HG03135 (cell line): Measurements from ENCODE around the gene NDUFB11.
"Not testable (repeated sequence)": the region's sequence is repeated elsewhere in the genome, so short reads cannot be mapped to it uniquely, and the experiment has no call there.

ENCODE experiments used
- ATAC-seq: cut with Tn5 transposase; IDR thresholded peaks from one replicate; pipeline ENCODE4 v1.9.1; 2021; ENCODE audit warnings: mild to moderate bottlenecking, moderate library complexity; ENCODE audit not compliant: unreplicated experiment

Gene NDUFB11

DNA sequence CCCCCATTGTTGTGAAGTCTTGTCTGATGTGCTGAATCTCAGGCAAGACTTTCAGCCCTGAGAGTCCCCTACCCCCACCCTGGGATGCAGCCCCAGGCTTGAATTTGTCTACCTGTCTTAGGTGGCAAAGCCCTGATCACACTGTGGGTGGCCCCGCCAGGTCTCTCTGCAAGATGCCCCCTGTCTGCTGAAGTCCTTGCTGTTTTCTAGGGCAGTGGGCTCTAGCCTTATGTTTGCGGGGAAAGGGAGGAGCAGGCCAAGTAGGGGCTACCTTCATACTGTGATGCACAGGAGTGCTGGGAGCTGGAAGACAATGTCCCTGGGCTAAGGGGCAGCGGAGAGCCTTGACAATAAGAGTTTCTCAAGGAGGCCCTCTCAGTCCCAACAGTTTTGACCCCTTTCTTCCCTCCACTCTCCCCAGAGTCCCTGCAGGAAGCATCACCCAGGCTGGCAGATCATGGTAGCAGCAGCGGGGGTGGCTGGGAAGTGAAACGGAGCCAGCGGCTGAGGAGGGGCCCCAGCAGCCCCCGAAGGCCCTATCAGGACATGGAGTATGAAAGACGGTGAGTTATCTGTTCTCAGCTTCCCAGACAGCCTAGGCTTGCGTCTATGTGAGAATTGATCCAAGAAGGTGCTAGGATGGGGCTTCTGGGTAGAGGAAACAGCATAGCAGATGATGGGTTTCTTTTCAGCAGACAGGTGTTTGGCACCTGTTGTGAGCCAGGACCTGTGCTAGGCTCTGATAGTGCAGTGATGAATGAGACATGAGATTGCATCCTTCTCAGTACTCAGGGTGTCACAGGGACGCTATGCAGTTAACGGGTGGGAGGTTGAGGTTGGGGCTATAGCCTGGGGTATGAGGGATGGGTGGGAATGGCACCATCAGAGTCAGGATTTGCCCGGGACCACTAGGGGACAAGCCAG, 2.7 kb upstream of the NDUFB11 start:
- ATAC-seq = no peak

DNA sequence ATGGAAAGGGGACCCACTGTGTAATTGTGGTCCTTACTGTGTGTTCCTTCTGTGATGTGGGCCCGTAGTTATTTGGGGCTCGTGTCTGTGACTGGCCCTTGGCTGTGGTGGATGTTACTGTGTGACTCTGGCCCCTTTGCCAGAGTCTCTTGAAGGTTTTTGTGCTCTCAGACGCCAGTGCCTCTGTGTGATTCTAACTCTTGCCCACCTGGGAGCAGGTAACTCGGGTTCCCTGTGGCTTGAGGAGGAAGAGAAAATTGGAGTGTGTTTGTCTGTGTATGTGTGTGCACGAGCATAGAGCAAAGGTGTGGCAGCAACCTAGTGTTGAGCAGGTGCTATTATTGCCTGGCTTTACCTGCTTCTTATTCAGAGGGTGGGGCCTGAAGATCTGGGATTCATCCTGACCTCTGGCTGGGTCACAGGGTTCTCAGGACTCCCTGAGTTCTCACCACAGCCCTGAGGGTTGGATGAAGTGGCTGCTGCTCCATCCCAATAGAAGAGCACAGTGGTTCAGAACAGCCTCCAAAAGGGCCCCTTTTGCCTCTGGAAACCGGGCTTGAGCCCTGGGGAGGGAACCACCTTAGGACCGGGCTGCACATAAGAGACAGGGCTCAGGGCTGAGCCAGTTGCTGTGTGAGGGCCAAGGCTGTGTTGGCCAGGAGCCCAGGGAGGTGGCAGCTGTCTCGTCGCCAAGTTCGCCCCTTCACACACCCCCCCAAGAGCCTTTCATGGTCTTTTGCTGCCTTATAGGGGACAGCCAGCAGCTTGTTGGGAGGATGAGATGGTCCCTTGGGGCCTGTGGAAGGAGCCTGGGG, 1.8 kb upstream of the NDUFB11 start:
- no peak for ATAC-seq

DNA sequence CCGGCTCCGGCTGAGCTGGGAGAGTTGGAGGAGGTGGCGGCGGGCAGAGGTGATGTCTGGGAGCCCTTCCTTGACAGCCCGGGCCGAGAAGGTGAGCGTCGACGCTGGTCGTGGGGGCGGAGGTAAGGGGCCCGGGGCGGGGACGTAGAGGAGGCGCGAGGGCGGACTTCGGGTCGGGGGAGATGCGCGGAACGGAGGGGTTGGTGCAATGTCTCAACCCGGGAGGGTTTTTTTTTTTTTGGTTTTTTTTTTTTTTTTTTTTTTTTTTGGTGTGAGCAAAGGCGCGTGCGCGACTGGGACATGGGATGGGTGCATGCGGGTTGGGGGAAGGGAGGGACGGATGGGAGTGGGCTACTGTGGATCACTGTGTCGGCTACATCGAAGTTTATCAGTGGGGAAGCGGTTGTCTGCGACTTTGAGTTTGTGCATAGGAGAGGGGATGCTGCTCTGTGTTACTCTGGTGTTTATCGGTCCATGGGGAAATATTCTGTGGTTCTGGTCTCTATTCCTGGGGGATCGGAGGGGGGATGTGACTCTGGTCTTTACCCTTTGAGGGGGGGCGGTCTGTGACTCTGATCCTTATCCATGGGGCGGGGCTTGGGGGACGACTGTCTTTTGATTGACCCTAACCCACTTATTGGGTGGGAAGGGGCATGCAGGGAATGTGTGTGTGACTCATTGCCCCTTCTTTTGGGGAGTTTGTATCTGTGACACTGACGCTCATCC, 1.1 kb upstream of the NDUFB11 start:
- ATAC-seq = peak; percentile 16

DNA sequence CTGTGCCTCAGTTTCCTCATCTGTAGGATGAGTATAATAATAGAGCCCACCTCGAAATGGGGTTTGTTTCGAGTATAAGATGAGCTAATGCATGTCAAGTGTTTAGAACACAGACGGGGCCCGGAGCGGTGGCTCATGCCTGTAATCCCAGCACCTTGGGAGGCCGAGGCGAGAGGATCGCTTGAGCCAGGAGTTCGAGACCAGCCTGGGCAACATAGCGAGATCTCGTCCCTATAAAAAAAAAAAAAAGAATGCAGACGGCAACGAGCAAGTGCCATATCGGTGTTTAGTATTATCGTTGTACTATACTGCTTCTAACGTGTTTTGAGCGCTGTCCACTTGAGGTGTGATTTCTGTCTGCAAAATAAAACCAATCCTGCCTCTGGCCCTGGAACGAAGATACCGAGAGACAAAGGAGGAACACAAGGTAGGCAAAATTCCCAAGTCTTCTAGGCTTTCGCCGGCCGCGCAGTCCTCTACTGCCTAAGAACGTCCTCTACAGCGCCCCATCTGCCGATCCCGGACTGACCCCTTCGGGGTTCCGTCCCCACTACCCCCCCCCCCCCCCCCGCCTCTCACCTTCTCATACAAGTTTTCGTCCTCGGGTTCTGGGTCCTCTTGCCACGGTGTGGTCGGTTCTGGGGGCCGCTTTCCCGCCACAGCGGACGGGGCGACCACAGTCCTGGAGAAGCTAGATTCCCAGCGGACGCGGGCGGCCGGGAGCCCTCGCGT, 442 bp downstream of the NDUFB11 start:
- no peak for ATAC-seq

DNA sequence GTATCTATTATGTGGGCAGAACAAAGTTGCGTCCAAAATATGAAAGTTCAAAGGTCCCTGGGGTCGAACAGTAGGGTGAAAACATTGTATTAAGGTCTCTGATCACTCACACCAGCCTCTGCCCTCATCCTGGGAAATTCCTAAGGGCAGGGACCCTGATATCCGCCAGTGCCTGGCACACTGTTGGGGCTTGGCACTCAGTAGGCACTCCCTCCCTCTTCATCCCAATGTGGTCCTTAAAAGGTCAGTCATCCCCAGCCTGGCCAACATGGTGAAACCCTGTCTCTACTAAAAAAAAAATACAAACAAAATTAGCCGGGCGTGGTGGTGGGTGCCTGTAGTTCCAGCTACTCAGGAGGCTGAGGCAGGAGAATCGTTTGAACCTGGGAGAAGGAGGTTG, 6.3 kb downstream of the NDUFB11 start:
- no peak for ATAC-seq

DNA sequence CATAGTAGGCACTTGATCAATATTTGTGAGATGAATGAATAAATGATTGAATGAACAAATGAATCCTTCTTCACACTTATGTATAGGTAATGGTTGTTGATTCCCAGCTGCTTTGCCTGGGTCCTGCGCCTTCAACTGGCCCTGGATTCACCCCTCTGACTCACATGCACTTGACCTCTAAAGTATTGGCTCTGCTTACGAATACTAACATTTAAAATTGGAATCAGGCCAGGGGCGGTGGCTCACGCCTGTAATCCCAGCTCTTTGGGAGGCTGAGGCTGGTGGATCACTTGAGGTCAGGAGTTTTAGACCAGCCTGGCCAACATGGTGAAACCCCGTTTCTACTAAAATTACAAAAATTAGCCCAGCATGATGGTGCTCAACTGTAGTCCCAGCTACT, 8.9 kb downstream of the NDUFB11 start:
- not testable (repeated sequence) for ATAC-seq

DNA sequence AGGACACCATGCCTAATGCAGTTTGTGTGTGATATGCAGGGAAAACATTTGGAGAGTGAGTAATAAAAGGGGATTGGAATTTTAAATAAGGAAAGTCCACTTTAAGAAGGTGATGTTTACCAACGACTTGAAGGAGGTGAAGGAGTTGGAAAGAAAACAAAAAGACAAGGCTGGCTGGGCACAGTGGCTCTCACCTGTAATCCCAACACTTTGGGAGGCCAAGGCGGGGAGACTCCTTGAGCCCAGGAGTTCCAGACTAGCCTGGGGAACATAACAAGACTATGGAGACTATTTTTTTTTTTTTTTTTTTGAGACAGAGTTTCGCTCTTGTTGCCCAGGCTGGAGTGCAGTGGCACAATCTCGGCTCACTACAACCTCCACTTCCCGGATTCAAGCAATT, 11.0 kb downstream of the NDUFB11 start:
- no peak for ATAC-seq

DNA sequence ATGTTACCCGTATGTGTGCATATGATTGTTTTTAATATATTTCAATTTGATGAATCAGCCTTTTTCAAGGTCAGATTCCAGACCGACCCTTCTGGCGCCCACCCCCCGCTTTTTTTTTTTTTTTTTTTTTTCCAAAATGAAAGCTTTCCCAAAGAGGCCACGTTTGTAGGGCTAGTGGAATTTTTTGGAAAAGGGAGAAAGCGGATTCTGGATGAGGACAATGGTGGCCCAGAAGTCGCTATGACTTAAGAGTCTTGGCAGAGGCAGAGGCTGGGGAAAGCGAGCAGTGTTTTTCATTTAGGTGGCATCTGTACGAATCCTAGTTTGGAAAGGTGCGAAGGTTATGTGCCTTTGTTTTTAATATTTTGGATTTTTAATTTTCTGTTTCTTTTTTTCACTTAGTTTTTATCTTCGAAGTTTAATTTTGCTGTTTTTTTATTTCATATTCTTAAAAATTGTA, 14.6 kb downstream of the NDUFB11 start:
- no peak for ATAC-seq

DNA sequence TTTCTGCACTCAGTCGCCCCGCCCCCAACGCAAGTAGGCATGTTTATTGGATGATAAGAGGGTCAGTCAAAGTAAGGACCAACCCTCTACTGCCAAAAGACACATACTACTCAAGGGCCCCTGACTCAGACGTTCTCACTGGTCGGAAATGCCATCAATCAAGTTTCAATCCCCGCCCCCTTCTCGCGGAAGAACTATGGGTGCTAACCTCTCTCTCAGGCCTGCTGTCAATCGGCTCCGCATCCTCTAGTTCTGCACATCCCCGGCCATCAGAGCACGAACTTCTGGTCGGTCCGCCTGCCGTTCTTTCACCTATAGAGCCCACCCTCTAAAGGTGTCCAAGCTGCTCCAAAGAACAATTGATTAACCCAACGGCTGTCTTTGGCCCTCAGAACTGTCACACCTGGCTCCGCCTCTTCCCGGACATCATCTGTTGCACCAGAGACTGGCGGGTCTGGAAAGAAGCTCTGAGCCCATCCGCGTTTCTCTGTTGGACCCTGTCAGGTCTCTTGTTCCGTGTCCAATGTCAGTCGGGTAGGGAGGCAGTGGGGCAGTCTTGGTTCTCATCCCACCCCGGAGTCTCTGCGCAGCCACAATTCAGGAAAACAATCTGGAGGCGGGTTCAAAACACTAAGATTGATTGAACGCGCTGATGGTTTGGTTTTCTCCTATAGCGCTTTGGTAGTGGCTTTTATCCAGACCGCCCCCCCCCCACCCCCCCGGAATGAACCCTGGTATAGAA, 15.2 kb downstream of the NDUFB11 start:
- ATAC-seq = peak; percentile 98

DNA sequence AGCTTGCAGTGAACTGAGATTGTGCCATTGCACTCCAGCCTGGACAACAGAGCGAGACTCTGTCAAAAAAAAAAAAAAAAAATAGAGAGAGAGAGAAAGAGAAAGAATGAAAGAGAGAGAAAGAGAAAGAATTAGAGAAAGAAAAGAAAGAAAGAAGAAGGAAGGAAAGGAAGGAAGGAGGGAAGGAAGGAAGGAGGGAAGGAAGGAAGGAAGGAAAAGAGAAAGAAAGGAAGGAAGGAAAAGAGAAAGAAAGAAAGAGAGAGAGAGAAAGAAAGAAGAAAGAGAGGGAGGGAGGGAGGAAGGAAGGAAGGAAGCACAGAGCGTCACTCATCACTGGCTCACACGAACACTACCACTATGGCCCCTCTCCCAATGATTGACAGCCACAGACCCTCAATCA, 20.0 kb downstream of the NDUFB11 start:
- not testable (repeated sequence) for ATAC-seq

DNA sequence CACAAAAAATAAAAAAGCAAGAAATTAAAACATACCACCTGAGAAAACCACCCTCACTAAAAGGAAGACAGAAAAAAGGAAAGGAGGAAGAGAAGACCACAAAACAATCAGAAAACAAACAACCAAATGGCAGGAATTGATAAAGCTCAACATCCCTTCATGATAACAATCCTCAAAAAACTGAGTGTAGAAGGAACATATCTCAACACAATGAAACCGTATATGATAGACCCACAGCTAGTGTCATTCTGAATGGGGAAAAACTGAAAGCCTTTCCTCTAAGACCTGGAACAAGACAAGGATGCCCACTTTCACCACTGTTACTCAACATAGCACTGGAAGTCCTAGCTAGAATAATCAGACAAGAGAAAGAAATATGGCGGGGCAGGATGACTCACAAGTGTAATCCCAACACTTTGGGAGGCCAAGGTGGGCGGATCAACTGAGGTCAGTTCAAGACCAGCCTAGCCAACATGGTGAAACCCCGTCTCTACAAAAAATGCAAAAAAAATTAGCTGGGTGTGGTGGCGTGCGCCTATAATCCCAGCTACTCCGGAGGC, 27.9 kb downstream of the NDUFB11 start:
- ATAC-seq = not testable (repeated sequence)

DNA sequence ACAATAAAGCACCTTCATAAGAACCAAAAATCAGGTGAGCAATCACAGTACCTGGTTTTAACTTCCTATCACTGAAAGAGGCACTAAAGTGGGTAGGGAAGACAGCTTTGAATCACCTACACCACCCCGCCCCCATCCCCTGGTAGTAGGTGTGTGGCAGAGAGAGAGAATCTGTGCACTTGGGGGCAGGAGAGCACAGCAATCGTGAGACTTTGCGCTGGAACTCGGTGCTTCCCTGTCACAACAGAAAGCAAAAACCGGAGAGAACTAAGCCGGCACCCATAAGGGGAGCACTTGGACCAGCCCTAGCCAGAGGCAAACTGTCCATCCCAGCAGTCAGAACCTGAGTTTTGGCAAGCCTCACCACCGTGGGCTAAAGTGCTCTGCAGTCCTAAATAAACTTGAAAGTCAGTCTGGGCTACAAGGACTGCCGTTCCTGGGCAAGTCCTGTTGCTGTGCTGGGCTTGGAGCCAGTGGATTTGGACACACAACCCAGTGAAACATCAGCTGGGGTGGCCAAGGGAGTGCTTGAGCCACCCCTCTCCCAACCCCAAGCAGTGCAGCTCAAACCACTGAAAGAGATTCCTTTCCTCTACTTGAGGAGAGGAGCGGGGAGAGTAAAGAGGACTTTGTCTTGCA, 32.1 kb downstream of the NDUFB11 start:
- no peak for ATAC-seq

DNA sequence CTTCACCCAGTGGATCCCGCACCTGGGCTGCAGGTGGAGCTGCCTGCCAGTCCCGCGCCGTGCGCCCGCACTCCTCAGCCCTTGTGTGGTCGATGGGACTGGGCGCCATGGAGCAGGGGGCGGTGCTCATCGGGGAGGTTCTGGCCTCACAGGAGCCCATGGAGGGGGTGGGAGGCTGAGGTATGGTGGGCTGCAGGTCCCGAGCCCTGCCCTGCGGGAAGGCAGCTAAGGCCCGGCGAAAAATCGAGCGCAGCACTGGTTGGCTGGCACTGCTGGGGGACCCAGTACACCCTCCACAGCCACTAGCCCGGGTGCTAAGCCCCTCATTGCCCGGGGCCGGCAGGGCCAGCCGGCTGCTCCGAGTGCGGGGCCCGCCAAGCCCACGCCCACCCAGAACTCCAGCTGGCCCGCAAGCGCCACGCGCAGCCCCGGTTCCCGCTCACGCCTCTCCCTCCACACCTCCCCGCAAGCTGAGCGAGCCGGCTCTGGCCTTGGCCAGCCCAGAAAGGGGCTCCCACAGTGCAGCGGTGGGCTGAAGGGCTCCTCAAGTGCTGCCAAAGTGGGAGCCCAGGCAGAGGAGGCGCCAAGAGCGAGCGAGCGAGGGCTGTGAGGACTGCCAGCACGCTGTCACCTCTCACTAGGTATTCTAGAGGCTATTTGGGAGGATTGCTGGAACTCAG, 33.4 kb downstream of the NDUFB11 start:
- not testable (repeated sequence) for ATAC-seq

DNA sequence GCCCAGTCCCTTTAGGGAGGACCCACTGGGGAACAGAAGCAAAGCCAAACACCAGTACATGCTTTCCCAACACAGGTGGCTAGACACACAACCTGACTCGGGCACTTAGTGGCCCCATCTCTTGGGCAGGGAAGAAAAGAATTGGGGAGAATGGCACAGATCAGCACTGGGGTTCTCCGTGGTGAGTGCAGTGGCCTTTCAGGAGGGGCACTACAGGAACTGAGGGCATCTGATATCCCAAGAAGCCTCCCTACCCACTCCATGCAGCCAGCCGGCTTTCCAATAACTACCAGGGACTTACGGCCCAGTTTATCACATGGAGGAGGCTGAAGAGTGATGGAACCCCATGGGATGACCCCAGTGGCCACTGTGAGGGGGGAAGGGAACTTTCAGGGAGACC, 43.3 kb downstream of the NDUFB11 start:
- ATAC-seq = no peak

DNA sequence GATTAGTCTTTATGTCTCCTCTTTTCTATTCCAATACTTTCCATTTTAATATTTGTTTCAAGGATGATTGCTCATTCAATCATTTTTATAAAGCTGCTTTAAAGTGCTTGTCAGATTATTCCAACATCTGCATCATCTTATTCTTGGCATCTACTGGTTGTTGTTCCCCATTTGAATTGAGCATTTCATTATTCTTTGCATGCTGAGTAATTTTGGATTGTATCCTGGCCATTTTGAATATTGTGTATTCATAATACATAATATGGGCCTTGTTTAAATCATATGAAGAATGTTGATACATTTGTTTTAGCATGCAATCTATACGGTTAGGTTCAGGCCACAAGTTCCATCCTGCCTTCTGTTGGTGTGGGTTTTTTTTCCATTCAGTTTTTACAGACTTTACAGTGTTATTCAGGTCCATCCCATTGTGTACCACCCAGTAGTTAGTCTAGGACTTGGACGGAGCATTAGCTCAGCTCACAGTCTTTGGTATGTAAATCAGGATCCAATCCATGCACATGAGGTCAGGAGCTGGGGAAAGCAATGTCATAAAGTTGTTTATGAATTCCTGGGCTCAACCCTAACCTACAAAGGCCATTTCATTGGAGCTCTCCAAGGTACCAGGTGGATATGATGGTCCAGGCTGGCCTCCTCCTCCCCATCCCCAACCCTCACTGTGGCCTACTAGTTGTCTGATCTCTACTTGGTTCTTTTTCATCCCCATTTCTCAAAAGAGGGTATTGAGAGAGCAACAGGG, 46.0 kb downstream of the NDUFB11 start:
- ATAC-seq = no peak

DNA sequence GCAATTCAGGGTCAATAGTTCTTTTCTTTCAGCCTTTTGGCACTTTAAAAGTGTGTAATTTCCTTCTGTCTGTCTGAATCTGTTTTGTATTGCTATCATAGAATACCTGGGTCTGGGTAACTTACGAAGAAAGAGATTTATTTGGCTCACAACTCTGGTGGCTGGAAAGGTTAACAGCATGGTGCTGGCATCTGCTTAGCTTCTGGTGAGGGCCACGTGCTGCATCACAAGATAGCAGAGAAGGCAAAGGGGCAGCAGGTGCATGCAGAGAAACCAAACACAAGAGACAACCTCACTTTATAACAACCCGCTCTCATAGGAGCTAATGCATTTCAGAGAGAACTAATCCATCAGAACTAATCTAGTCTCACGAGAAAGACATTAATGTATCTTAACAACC, 47.5 kb downstream of the NDUFB11 start:
- no peak for ATAC-seq

DNA sequence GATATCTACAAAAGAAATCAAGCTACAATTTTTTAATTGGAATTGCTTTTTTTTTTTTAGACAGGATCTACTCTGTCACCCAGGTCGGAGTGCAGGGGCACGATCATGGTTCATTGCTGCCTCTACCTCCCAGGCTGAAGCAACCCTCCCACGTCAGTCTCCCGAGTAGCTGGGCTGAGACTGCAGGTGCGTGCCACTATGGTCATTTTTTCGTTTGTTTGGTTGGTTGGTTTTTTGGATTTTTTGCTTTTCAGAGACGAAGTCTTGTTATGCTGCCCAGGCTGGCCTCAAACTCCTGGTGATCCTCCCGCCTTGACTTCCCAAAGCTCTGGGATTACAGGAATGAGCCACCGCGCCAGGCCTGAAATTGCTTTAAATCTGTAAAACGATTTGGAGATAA, 50.6 kb downstream of the NDUFB11 start:
- ATAC-seq = no peak

DNA sequence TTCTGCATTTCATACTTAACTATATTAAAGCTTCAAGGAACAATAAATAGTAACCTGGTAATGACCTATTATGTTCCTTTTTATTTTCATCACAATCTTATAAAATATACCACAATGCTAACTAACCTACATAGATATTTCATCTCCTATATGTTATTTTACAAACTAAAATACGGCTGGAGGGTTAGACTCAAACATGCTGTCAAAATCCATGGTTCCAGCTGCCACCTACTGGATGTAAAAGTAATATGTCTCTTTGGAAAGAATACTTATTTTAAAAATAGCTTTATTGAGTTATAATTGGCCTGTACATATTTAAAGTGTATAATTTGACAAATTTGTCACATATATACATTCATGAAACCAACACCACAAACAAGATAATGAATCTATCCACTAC, 51.3 kb downstream of the NDUFB11 start:
- no peak for ATAC-seq
